Measurements from ENCODE around the gene THOC6.
"Not testable (repeated sequence)": the region's sequence is repeated elsewhere in the genome, so short reads cannot be mapped to it uniquely, and the experiment has no call there.

THOC6 gene

GRCh38 chr16:3057181-3058138 is 33.6 kb downstream of the THOC6 start:
- no peak for DNase-seq

DNA sequence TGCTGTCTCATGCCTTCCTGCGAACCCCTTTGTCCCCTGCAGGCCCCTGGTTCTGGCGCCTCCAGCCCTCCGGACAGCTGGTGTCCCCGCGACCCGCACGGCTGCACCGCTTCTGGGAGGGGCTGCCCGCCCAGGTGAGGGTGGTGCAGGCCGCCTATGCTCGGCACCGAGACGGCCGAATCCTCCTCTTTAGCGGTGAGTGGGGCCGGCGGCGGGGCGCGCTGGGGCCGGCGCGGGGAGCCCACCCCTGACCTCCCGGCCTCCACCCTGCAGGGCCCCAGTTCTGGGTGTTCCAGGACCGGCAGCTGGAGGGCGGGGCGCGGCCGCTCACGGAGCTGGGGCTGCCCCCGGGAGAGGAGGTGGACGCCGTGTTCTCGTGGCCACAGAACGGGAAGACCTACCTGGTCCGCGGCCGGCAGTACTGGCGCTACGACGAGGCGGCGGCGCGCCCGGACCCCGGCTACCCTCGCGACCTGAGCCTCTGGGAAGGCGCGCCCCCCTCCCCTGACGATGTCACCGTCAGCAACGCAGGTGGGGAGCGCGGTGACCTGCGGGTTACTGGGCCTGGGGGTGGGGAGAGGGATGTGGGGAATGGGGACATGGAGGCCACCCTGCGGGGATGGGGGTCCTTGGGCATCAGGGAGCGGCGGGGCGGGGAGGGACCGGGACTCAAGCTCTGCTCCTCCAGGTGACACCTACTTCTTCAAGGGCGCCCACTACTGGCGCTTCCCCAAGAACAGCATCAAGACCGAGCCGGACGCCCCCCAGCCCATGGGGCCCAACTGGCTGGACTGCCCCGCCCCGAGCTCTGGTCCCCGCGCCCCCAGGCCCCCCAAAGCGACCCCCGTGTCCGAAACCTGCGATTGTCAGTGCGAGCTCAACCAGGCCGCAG is 34.5 kb downstream of the THOC6 start:
- DNase-seq = peak; percentile 69

DNA sequence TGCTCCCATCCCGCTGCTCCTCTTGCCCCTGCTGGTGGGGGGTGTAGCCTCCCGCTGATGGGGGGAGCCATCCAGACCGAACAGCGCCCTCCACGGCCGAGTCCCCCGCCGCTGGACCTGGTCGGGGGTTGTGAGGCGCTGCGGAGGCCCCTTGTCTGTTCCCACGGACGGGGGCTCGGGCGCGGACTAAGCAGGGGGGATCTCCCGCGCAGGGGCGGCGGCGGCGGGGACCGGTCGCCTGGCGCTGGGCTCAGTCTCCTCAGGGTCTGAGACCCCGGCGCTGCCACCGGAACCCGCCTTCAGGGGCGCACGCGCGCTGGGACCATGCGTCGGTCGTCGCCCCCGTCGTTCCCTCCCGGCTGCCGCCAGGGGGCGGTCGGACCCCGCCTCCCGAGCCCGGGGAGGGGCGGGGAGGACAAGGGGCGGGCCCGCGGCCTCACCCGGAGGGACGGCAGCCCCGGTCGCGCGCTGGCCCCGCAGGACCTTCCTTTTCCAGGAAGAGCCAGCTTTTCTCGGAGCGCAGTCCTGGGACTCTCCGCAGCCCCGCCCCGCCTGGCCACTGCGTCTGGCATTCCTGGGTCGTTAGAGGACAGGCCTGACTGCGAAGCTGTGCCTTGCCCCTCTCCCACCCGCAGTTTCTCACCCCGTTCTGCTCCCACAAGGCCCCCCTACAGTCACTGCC is 35.3 kb downstream of the THOC6 start:
- peak; percentile 91 for DNase-seq

GRCh38 chr16:3059723-3060242 is 35.9 kb downstream of the THOC6 start:
- no peak for DNase-seq

DNA sequence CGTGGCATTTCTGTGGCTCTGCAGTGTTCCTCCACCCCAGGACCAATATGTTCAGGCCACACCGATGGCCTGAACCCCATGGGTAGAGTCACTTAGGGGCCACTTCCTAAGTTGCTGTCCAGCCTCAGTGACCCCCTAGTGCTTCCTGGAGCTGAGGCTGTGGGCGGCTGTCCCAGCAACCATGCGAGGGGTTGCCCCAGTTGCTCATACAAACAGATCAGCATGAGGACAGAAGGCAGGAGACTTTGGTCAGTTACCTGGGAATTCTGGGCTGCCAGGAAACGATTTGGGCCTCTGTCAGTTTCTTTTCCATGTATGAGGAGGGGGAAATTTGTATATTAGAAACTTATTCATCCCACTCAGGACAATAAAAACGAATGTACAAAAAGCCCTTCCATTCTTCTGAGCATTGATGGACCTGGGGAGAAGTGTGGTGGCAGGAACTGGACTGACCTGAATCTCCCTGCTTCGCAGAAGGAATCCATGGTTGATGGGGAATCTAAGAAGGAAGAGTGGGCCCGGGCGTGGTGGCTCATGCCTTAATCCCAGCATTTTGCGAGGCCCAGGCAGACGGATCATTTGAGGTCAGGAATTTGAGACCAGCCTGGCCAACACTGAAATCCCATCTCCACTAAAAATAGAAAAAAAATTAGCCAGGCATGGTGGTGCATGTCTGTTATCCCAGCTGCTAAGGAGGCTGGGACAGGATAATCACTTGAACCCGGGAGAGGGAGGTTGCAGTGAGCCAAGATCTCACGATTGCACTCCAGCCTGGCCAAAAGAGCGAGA is 36.7 kb downstream of the THOC6 start:
- no peak for DNase-seq

DNA sequence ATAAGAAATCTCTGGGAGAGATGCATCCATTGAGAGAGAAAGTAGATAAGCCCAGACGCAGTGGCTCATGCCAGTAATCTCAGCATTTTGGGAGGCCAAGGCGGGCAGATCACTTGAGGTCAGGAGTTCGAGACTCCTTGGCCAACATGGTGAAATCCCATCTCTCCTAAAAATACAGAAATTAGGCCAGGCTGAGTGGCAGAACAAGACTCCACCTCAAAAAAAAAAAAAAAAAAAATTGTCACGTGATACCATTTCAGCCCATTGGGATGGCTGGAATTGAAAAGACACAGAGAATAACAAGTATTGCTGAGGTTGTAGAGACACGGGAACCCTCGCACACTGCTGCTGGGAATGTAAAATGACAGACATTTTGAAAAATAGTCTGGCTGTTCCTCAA is 38.7 kb downstream of the THOC6 start:
- no peak for DNase-seq

- DNase-seq = no peak
Observed at GRCh38 chr16:3063625-3064386, 40.0 kb downstream of the THOC6 start.

DNA sequence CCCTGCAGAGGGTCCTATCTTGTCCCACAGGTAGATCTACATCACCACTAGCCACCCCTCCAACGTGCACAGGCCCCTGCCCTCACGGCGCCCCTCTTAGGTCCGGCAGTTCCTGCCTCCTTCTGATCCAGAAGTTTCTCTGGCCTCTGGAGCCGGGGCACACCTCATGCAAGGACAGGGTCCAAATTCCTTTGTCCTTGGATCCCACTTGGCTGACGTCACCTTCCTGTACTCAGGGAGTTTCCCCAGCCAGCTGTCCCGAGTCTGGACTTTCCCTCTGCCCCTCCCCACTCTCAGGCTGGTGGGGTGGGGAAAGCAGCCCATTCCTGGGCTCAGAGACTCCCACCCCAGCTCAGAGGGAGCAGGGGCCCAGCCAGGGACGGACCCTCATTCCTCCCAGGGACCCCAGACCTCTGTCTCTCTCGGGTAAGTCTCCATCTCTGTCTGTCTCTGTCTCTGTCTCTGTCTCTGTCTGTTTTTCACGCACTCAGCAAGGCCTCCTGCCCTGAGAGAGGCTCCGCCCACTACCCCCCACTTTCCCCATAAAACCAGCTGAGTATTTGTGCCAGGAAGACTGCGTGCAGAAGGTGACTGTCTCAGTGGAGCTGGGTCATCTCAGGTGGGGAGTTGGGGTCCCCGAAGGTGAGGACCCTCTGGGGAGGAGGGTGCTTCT is 41.4 kb downstream of the THOC6 start, which contains the start of gene IL32:
TSS of gene IL32 (plus strand) at position 572 of the 673 bp plus-strand sequence. CDS start 172 bp downstream, outside the sequence.
- DNase-seq = peak; percentile 35

- DNase-seq = no peak
Observed at GRCh38 chr16:3065742-3066439, 42.1 kb downstream of the THOC6 start.

- DNase-seq = no peak
Observed at GRCh38 chr16:3066440-3066748, 42.6 kb downstream of the THOC6 start.

DNA sequence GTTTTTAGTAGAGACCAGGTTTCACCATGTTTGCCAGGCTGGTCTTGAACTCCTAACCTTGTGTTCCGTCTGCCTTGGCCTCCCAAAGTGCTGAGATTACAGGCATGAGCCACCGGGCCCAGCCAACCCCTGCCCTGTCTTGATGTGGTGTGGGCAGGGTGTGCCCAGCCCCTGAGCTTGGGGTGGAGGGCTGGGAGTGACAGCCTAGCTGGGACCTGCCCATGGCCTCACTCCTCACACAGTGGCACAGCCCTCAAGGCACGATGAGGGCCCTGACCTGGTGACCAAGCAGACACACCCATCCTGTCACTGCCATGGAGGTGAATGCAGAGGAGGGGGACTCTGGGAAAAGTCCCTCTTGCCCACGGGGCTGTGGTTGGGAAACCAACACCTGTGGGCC is 44.7 kb downstream of the THOC6 start:
- DNase-seq = no peak

DNA sequence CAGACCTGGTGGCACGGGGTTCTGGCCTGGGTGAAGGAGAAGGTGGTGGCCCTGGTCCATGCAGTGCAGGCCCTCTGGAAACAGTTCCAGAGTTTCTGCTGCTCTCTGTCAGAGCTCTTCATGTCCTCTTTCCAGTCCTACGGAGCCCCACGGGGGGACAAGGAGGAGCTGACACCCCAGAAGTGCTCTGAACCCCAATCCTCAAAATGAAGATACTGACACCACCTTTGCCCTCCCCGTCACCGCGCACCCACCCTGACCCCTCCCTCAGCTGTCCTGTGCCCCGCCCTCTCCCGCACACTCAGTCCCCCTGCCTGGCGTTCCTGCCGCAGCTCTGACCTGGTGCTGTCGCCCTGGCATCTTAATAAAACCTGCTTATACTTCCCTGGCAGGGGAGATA is 45.3 kb downstream of the THOC6 start:
- not testable (repeated sequence) for DNase-seq

DNA sequence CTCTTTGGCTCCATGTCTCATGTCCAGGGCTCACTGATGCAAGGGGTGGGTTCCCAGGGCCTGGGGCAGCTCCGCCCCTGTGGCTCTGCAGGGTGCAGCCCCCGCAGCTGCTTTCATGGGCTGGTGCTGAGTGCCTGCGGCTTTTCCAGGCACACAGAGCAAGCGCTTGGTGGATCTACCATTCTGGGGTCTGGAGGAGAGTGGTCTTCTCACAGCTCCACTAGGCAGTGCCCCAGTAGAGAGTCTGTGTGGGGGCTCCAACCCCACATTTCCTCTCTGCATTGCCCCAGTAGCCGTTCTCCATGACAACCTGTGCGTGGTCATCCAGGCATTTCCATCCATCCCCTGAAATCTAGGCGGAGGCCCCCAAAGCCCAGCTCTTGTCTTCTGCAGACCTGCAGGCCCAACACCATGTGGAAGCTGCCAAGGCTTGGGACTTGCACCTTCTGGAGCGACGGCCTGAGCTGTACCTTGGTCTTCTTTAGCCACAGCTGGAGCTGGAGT is 46.8 kb downstream of the THOC6 start:
- DNase-seq = no peak

- DNase-seq = no peak
Observed at GRCh38 chr16:3071655-3072054, 47.8 kb downstream of the THOC6 start.

DNA sequence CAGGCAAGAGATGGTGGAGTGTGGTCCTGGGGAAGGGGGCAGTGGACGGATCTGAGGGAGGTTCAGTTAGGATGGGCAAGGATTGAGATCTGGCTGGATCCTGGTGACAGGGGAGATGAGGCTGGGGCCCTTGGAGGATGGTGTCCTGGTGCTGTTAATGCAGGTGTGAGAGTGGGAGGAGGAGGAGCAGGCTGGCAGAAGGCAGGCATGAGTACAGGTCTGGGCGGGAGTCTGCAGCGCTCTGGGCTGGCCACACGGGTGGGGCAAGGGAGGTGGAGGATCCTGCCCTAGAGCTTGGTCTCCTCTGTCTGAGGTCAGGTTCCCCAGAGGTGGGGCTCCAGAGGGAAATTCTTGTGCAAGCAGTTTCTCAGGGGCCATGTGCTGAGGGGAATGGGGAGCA is 48.3 kb downstream of the THOC6 start:
- not testable (repeated sequence) for DNase-seq

DNA sequence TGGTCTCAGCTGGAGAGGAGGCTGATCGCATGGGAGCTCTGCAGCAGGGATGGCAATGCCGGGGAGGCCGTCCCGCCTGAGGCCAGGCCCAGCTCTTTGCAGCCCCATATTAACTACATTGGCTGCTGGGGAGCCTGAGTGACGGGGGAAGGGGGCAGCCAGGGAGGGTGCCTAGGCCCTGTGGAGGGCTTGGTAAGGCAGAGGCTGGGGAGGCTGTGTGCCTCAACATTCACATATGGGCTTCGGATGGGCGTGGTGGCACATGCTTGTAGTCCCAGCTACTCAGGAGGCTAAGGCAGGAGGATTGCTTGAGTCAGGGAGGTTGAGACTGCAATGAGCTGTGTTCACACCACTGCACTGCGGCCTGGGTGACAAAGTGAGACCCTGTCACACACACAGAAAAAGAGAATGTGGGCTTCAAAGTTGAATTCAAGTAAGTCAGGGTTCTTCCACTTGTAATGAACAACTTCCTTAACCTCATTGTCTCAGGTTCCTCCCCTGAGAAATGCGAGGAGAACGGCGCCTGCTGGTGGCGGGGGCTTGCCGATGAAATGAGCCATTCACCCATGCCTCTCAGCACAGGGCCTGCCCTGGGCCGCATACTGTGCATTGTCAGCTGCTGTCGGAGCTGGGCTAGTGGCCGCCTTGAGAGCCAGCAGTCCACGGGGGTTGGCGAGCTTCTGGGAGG is 48.9 kb downstream of the THOC6 start:
- not testable (repeated sequence) for DNase-seq

DNA sequence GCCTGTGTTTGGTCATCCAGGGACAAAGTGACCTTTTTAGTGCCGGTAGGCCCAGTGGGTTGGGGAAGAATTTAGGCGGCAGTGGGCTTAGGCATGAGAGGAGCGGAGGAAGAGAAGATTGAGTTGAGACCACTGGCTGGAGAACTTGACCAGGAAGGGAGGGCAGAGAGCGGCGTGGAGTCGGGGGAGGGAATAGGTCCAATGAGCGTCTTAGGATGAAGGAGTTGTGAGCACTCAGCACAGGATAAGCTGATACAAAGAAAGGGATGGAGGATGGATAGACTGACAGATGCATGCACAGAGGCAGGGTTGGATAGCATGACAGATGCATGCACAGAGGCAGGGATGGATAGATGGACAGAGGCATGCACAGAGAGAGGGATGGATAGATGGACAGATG is 49.6 kb downstream of the THOC6 start:
- no peak for DNase-seq

- no peak for DNase-seq
Observed at GRCh38 chr16:3074860-3075522, 51.2 kb downstream of the THOC6 start.

DNA sequence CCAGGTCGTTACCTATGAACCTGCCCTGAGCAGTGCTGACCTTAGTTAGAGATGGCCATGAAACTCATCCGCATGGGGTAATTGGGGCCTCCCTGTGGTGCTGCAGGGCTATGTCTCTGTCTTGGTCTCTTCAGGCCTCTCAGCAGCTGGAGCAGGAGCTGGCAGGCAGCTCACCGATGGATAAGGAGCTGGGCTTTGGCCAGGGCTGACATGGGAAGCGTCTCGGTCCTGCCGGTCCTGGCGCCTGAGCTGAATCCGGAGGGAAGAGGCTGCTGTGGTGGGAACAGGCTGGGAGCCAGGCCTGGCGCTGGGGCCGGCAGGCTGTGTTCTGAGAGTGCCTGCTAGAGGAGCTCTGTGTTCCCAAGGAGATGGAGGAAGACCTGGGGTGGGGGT is 51.7 kb downstream of the THOC6 start:
- DNase-seq = no peak
